GM18499 (cell line): ENCODE measurements around the gene TMEM81.

Source experiments
- ATAC-seq: cut with Tn5 transposase; IDR thresholded peaks from one replicate; pipeline ENCODE4 v1.9.1; 2021; ENCODE audit warnings: moderate number of reproducible peaks; ENCODE audit not compliant: insufficient read depth, unreplicated experiment

TMEM81 gene

GRCh38 chr1:205041001-205041715 lies 43.1 kb downstream of the TMEM81 start:
- no peak for ATAC-seq

- ATAC-seq = no peak
Measured at GRCh38 chr1:205038132-205038786, 46.0 kb downstream of the TMEM81 start.

GRCh38 chr1:205037539-205037938 lies 46.7 kb downstream of the TMEM81 start:
- no peak for ATAC-seq
